ENCODE results near the gene DDX10.

DNA sequence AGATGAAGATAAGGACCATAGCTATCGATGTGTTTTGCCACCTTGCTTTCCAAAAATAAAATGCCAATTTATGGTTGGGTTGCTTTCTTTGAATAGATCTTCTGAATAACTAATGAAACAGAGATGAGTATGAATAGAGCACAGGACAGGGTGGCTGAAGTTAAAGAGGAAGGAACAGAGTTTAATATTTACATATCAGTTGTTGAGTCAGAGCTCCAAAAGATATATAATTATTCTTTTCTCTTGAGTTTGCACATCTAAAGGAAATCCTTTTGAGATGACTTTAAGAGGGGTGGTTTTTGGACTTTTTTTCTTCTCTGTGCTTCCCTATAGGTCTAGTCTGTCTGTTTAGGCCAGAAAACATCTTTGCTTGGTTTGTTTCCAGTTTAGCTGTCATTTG is 115.2 kb downstream of the DDX10 start:
- TF ChIP-seq, protein P1, sequence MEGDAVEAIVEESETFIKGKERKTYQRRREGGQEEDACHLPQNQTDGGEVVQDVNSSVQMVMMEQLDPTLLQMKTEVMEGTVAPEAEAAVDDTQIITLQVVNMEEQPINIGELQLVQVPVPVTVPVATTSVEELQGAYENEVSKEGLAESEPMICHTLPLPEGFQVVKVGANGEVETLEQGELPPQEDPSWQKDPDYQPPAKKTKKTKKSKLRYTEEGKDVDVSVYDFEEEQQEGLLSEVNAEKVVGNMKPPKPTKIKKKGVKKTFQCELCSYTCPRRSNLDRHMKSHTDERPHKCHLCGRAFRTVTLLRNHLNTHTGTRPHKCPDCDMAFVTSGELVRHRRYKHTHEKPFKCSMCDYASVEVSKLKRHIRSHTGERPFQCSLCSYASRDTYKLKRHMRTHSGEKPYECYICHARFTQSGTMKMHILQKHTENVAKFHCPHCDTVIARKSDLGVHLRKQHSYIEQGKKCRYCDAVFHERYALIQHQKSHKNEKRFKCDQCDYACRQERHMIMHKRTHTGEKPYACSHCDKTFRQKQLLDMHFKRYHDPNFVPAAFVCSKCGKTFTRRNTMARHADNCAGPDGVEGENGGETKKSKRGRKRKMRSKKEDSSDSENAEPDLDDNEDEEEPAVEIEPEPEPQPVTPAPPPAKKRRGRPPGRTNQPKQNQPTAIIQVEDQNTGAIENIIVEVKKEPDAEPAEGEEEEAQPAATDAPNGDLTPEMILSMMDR (IDR thresholded peaks at IDR 0.05), result no peak
- TF ChIP-seq POLR2AphosphoS5 (IDR thresholded peaks at IDR 0.05) (no peak), POLR2A (IDR thresholded peaks at IDR 0.05) (no peak)
